ENCODE measurements around the gene FAM180A. TPM values are rescaled to one million over a fixed set of nuclear protein-coding genes. Genes with fewer than 3 reads are reported as not detected.

The FAM180A gene
- total and polyA plus RNA-seq, 2 of the 8 experiments (the other 6 are each of a cell fraction or from before 2014, with no cell fraction given) = not detected

DNA sequence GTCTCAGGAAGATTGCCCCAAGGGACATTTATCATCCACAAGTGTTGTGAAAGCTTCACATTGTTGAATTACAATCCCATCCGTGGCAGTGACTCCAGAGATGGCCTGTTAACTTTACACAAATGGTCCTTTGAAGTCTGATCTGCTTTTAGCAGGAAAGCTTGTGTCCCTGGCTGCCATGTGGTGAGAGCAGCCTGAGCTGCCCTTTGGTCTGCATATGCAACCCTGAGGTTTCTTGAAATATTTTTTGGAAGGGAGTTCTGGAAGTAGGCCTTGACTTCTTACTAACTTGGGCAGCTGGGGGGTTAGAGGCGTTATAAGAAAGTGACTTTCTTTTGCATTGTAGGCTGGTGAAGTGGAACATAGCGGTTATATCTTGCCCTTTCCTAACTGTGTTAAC lies 41.3 kb upstream of the FAM180A start (continued):
- TF ChIP-seq RBBP5 (IDR thresholded peaks at IDR 0.05; ENCODE audit: borderline replicate concordance, low read depth, low read length) = no peak
- TF ChIP-seq JUN (IDR thresholded peaks at IDR 0.05; ENCODE audit: low read depth, low read length) = no peak
- no peak for TF ChIP-seq RAD21 (IDR thresholded peaks at IDR 0.05 in 1 of 2, conservative IDR thresholded peaks at IDR 0.05 in 1 of 2; ENCODE audit: low read depth in 2 of 2, low read length in 2 of 2)
- TF ChIP-seq, protein P1, sequence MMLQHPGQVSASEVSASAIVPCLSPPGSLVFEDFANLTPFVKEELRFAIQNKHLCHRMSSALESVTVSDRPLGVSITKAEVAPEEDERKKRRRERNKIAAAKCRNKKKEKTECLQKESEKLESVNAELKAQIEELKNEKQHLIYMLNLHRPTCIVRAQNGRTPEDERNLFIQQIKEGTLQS (IDR thresholded peaks at IDR 0.05; ENCODE audit: insufficient read depth, low read depth, low read length) = no peak
